HG03571 (cell line): ENCODE measurements around the gene PARP3.

ENCODE experiments used
- ATAC-seq: cut with Tn5 transposase; IDR thresholded peaks from one replicate; pipeline ENCODE4 v1.9.1; 2021; ENCODE audit not compliant: unreplicated experiment

PARP3 gene

DNA sequence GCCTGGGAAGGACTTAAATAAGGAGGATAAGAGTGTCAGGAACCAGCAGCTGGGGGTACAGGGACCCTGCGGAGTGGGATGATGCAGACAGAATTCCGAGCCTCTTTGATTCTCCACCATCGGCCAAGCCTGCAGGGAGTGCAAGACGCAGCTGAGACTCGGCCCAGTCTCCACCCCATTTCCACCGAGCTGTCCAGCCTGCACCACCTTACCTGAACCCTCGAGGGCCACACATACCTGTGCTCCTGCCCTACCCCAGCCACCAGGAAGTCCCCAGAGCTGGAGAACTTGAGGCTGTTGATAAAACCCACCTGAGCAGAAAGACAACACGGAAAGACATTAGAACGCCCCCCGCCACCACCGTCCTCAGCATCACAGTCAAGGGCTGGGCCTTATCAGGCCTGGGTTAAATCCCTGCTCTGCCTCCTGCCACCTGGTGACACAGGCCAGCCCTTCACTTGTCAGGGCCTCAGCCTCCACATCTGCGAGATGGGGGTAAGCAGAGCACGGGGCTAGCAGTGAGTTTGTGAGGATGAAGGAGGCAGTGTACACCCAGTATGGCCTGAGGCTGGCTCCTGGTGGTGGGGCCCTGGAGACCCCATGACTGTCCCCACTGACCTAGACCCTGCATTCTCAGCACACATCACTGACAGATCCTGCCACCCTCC, 8.6 kb upstream of the PARP3 start:
- no peak for ATAC-seq

DNA sequence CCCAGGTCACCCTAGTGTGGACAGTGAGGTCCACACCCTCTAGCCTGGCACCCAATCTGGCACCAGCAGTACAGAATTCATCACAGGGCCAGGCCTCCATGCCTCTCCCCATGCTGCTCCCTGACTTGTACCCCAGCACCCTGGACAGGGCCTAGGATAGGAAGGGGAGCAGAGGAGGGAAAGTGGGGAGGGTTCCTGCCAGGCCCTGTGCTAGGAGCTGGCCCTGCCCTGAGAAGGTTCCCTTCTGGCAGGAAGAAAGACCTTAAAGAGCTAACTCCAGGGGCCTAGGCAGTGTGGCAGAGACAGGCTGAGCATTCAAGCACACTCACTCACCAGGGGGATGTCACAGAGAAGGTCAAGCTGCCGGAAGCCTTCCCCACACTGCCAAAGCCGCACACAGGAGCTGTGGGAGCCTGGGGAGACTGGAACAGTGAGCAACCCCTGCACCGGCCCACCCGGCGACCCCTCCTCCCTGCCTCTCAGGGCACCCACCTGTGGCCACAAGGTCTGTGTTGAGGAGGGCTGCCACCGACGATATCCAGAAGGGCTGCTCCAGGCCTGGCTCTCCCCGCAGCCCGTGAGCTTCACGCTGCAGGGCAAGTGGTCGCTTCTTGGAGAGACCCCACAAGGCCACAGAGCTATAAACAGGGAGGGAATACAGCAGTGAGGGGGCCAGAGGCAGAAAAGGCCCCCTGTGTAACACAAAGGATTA, 7.9 kb upstream of the PARP3 start:
- ATAC-seq = no peak

DNA sequence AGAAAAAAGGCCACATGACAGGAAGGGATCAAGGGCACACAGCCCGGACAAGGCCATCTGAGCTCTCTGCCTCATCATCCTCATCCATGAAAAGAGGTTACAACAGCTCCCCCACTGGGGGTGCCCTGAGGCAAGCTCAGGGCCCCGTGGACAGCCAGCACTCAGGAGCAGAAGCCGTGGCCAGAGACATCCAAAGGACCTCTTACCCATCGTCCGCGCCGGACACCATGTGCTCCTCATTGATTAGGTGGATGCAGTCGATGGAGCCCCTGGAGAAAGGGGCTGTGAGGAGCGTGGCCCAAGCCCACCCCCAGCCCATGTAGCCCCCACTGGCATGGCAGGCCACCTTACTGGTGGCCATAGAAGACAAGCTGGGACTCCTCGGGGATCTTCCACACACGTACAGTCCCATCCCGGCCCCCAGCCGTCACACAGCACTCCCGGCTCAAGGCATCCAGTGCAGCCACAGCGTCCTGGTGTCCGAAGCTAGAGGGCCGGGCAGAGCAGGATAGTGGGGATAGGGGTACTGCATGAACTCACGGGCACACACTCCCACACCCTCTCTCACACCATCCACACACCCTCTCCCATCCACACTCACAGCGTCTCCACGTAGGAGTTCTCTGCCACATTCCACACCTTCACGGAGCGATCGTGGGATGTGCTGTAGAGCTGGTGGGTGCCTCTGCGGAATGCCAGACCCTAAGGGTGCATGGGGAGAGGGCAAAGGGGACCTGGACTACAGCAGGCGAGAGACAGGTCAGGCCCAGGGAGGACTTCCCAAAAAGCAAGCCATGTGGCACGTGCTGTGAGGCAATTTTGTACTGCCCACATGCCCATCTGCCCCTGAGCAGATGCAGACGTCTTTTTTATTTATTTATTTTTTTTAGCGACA, 6.9 kb upstream of the PARP3 start:
- no peak for ATAC-seq

DNA sequence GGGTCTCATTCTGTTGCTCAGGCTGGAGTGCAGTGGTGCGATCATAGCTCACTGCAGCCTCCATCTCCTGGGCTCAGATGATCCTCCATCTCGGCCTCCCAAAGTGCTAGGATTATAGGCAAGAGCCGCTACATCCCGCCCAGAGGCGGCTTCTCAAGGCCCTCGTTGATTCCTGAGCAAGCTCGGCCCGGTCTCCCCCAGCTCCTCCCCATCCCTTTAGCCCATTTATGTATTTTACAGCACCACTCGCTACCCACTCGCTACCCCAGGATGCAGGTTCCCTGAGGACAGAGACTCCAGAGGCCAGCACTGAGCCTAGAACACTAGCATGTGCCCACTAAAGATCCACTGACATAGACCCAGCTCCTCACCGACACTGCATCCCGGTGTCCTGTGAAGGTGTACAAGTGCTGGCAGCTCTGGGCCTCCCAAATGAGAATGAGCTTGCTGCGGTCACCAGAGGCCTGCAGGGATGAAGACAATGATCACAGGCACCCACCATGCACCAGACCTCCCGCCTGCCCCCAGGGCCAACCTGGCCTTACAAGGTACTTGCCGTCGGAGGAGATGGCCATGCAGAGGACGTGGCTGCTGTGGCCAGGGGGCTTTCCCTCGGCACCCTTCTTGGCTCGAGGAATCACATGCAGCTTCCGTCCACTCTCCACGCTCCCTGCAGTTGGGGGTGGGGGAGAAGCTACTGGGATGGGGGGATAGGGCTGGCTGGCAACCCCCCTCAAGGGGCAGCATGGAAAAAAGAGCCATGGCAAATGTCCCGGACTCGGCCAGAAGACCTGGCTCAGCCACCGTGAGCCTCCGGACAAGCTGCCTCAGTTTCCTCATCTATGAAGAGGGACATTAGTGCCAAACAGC, 6.0 kb upstream of the PARP3 start:
- no peak for ATAC-seq

DNA sequence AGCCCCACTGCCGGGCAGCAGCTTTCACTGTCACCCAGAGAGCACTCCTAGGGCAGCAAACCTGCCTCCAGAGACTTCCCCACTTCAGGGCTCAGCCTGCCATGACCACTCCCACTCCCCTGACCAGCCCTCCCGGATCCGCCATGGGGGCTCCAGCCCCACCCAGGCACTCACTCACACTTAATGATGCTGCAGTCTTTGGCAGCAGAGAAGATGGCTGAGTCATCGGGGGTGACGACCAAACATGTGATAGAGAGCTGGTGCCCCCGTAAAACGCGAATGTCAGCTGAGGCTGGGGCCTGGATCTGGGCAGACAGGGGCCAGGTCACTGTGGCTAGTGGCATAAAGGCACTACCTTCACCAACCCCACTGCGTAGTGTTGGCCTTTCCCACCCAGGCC, 5.1 kb upstream of the PARP3 start:
- no peak for ATAC-seq

DNA sequence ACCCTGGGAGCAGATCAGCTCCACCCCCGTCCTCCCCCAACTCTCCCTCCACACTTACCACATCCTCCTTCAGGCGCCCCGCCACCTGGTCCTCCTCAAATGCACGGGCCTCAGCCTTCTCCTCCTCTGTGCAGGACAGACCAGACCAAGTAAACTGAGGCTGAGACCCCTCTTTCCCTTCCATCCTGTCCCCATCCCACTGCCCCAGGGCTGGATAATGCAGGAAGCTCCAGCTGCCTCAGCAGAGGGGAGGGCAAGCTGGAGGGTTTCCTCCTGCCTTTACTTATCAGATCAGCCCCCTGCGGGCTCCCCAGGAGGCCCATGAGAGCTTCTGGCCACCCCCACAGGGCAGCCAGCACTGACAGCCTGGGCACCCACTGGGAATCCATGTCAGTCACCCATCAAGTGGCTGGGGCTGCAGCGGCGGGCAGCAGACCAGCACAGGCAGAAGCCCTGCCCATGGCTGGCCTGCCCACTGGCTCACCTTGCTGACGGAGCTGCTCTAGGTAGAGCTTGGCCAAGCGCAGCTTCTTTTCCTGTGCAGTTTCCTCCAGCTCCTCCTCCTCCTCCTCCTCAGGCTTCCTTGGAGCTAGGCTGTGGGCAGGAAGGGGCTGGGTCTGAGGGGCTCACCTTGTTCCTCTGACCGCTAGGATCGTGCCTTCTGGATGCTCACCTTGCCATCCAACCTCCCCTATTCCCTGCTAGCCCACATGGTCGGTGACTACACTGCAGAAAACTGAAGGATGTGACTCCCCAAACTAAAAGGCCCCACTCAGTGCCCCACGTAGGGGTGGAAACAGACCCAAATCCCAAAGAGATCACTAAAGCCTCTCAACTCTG, 4.3 kb upstream of the PARP3 start:
- ATAC-seq = no peak

DNA sequence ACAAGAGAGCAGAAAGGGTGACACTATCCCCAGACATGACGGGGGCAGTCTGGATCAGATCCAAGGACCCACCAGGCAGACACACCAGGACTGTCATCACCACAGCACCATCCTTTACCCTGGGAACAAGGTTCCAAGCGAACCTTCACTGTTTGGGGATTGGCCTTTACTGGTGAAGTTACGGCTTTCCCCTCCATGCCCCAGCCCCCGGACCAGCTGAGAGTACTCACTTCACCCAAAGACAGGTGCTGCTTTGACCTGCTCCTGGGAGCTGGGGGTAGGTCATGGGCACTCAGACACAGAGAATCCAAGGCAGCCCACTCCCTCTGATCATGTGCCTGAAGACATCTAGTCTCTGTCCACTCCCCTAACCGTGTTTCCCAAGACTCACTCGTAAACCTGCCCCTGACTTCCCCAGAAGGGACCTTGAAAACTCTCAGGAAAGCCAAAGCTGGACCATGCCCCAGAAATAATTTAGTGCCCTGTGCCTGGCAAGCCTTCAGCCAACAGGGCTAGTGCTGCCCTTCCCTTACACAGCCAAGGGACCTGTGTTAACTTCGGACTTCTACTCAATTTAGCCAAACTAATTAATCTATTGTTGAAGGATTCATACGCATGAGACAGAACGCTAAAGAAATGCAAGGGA, 3.3 kb upstream of the PARP3 start:
- no peak for ATAC-seq

DNA sequence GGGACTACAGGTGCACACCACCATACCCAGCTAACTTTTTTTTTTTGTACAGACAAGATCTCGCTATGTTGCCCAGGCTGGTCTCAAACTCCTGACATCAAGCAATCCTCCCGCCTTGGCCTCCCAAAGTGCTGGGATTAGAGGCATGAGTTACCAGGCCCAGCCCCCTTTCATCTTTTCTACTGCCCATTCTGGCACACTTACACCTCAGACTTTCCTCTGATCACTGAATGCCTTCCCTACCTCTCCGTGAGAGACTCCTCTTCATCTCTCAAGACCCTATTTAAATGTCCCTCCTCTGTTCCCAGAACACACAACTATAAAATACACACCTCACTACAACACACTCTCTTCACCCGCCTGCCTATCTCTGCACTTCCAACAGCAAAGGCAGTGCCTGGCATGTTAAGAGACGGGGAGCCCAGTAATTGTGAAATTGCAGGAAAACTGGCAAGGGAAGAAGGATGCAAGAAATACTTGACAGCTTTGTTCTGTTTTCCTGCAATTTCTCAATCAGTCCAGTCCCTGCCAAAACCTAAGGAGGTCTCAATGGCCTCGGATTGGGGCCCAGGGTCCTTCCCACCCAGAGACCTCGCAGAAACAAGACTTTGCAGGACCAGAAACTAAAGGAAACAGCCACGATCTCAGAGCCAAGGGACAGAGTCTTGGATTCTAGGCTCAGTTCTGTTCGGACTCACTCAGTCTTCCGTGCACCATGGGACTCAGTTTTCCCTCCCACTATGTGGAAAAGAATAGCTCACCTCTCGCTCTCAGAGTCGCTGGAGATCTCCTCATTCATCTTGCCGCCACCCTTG, 1.3 kb upstream of the PARP3 start:
- ATAC-seq = no peak

DNA sequence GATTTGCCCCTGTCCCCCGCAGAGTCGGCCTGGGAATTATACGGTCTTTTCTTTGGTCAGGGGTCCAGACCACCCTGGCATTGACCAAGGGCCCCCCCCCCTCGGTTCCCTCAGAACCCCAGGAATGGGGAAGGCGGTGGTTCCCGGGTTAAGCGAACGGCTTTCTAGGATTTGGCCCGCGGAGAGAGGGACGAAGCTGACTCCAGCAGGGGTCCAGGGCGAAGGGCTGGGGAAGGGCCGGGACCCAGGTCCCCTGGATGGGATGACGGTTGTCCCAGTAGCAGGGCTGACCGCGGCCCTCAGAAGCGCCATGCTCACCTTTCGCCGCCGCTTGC, 733 bp upstream of the PARP3 start:
- ATAC-seq = no peak

DNA sequence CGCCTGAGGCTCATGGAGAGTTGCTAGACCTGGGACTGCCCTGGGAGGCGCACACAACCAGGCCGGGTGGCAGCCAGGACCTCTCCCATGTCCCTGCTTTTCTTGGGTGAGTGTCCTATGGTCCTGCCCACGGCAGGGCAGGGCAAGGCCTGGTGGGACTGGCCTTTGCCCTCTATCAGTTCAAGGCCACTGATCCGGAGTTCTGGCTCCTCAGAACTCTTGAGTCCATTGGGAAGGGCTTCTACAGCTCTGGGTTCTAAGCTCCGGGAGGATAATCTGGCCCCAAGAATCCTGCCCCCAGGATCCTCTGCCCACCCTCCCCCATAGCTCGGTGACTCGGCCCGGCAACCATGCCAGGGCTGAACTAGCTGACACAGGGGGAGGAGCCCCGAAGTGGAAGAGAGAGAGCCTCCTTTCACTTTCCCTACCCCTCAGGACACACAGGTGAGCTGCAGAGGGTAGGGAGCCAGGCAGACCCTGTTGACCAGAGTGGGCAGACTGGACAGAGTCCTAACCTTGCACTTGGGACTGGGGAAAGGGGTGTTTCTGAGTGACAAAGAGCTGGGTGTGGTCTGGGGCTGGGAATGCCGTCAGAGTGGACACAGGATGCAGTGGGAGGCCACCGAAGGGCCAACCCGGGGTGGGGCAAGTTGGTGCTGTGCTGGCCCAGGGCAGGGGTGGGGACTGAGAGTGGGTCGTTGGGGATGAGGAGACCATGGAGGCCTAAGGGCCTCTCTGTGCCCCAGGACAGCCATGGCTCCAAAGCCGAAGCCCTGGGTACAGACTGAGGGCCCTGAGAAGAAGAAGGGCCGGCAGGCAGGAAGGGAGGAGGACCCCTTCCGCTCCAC, 664 bp downstream of the PARP3 start:
- peak; percentile 20 for ATAC-seq

DNA sequence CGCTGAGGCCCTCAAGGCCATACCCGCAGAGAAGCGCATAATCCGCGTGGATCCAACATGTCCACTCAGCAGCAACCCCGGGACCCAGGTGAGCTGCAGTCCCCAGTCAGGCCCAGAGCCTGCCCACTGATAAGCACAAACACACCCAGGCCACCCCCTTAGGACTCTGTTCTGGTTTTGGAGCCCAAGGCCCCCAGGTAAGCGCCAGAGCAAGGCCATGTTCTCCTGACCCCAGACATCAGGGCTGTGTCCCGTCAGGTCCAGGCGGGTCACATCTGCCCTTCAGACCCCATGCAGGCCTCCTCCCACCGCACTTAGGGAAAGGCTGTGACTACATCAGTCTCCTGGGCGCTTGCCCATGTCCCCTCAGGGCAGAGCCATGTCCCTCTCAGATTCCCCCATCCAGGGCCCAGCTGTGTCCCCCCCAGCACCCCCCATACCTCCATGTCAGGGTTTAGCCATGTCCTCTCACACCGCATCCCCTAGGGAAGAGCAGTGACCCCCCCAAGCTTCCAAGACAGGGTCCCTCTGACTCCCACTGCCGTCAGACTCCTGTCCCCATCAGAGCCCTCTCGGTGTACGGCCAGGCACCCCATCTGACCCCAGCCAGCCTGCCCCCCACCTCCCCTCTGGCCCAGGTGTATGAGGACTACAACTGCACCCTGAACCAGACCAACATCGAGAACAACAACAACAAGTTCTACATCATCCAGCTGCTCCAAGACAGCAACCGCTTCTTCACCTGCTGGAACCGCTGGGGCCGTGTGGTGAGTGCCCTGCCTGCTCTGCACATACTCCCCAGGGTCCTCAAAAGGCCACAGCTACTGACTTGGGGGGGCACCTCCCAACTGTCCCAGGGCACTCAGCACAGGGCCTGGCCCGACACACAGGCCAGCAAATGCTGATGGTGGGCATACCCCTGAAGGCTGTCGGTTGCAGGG, 1.6 kb downstream of the PARP3 start:
- no peak for ATAC-seq

DNA sequence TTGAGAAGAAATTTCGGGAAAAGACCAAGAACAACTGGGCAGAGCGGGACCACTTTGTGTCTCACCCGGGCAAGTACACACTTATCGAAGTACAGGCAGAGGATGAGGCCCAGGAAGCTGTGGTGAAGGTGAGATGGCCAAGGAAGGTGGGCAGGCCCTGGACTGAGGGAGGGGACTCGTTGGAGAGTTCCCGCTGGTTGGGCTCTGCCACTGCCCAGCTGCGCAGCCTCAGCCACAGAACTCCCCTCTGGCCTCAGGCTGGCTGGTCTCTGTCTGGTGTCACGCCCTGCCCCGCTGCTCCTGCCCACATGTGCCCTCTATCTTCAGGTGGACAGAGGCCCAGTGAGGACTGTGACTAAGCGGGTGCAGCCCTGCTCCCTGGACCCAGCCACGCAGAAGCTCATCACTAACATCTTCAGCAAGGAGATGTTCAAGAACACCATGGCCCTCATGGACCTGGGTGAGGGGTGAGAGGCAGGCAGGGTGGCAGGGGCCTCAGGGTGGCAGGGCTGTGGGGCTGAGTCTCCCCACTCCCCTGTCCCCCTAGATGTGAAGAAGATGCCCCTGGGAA, 2.4 kb downstream of the PARP3 start:
- no peak for ATAC-seq

DNA sequence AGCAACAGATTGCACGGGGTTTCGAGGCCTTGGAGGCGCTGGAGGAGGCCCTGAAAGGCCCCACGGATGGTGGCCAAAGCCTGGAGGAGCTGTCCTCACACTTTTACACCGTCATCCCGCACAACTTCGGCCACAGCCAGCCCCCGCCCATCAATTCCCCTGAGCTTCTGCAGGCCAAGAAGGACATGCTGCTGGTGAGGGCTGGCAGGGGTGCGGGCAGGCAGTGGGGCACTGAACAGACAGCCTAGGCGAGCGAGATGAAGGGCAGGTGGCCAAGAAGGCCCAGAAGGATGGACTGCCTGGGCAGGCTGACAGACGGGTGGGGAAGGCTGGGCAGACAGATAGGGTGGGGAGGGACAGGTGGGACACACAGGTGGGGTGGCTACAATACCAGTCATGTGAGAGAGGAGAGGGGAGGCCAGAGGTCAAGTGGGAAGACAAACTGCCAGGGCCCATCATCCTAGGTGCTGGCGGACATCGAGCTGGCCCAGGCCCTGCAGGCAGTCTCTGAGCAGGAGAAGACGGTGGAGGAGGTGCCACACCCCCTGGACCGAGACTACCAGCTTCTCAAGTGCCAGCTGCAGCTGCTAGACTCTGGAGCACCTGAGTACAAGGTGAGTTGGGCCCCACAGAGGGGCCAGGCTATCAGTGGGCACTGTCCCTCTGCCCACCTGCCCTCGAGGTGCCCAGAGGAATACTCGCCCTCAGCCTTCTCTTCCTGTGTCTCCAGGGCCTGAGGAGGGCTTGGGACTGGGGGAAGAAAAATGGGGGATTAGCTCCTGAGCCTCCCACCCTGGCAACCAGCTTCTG, 3.1 kb downstream of the PARP3 start:
- no peak for ATAC-seq

DNA sequence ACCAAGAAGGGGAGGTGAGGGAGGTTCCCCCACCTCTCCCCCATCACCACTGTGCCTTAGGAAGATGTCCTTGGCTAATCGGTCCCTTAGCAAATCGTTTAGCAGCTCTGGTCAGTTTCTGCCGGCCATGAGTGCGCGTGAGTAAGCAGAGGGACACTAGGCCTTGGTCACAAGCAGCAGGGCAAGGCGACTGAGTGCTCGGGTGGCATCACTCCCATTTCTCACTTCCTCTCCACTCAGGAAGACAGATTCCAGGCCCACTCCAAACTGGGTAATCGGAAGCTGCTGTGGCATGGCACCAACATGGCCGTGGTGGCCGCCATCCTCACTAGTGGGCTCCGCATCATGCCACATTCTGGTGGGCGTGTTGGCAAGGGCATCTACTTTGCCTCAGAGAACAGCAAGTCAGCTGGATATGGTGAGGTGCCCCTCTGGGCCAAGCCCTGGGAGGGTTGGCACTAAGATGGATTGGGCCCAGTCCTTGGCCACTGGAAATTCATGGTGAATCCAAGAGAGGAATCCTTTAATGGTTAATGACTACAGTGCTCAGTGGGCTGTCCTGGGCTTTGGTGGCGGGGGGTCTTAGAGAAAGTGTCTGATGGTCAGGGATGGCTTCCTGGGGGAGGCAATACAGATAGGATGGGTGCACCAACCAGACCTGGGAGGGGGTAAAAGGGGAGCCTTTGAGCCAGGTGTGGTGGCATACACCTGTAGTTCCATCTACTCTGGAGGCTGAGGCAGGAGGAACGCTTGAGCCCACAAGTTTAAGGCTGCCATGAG, 4.0 kb downstream of the PARP3 start:
- ATAC-seq = no peak

DNA sequence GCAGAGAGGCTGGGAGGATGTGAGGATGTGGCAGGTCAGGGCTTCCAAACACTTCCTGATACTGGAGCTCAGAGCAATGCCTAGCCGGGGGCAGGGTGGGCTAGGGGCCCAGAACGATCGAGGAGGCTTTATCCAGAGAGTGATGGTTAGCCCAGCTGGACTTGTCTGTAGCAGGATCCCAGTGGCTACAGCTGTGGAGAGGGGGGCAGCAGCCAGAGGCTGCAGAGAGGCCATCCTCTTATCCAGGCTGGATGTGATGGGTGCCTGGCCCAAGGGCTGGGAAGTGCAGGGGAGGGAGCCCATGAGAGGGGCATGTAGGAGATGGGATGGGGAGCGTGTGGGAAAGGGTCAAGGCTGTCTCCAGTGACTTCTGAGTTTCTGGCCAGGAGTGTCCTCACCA, 4.6 kb downstream of the PARP3 start:
- no peak for ATAC-seq
